Parathyroid adenoma (tissue), 2 donors: ENCODE data around the gene TCF7.

ENCODE experiments used
- H2AFZ ChIP-seq: fragments of 300-600 bp; sonication (generic); one replicate; pipeline ENCODE4 v1.7.0; 2017; ENCODE audit warnings: antibody characterized with exemption, mild to moderate bottlenecking
- H3K27ac ChIP-seq: fragments of 300-600 bp; sonication (generic); one replicate; pipeline ENCODE4 v1.7.0; 2017
- H3K27me3 ChIP-seq: fragments of 300-600 bp; sonication (generic); one replicate; pipeline ENCODE4 v1.7.0; 2017; ENCODE audit warnings: low read length; ENCODE audit not compliant: control insufficient read depth, insufficient read depth
- H3K36me3 ChIP-seq: fragments of 300-600 bp; sonication (generic); one replicate; pipeline ENCODE4 v1.7.0; 2017; ENCODE audit warnings: low read length; ENCODE audit not compliant: control insufficient read depth, insufficient read depth
- H3K4me1 ChIP-seq: fragments of 300-600 bp; sonication (generic); one replicate; pipeline ENCODE4 v1.7.0; 2017; ENCODE audit warnings: control low read depth
- H3K4me2 ChIP-seq: fragments of 300-600 bp; sonication (generic); one replicate; pipeline ENCODE4 v1.7.0; 2017; ENCODE audit warnings: low read length
- H3K4me3 ChIP-seq: fragments of 300-600 bp; sonication (generic); one replicate; pipeline ENCODE4 v1.7.0; 2017; ENCODE audit warnings: low read depth, low read length
- H3K79me2 ChIP-seq: fragments of 300-600 bp; sonication (generic); one replicate; pipeline ENCODE4 v1.7.0; 2017; ENCODE audit warnings: control low read depth
- H3K9ac ChIP-seq: fragments of 300-600 bp; sonication (generic); one replicate; pipeline ENCODE4 v1.7.0; 2017; ENCODE audit warnings: mild to moderate bottlenecking
- H3K9me3 ChIP-seq: fragments of 300-600 bp; sonication (generic); one replicate; pipeline ENCODE4 v1.7.0; 2017; ENCODE audit warnings: low read length; ENCODE audit not compliant: control insufficient read depth
- TF ChIP-seq, protein P1 (sequence below): fragments of 300-600 bp; sonication (generic); IDR thresholded peaks from one replicate; pipeline ENCODE4 v1.7.0; 2017; ENCODE audit warnings: antibody characterized with exemption, mild to moderate bottlenecking
- donor health status: primary hyperparathyroidism.

TCF7 gene

DNA sequence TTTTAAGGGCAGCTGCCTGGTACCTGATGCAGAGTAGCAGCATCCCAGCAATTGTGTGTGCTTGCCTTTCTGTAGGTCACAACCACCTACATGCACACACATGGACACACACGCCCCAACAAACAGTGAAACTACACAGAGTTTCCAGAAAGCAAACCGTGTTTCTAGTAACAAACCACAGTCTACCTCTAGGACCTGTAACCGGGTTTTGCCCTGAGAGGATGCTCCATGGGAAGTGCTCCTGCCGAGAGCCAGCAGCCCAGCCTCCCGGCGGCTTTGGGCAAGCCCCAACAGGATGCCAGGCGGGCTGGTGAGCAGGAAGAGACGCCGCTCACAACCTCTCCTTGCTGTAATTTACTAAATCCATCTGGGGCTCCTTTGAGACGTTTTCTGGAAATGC is 4.1 kb upstream of the TCF7 start:
- Histone ChIP-seq H3K9me3 (no peaks in the 10 kb centered on the region), H3K27ac (no peak overlapping the region), H3K4me3 (no peak overlapping the region), H3K36me3 (no peaks in the 10 kb centered on the region), H3K4me2 (no peak overlapping the region), H3K79me2 (no peaks in the 10 kb centered on the region), H2AFZ (no peak overlapping the region), H3K9ac (no peak overlapping the region), H3K27me3 (no peaks in the 10 kb centered on the region), H3K4me1 (peaks cover 18% of the 10 kb centered on the region)
- TF ChIP-seq, protein P1, sequence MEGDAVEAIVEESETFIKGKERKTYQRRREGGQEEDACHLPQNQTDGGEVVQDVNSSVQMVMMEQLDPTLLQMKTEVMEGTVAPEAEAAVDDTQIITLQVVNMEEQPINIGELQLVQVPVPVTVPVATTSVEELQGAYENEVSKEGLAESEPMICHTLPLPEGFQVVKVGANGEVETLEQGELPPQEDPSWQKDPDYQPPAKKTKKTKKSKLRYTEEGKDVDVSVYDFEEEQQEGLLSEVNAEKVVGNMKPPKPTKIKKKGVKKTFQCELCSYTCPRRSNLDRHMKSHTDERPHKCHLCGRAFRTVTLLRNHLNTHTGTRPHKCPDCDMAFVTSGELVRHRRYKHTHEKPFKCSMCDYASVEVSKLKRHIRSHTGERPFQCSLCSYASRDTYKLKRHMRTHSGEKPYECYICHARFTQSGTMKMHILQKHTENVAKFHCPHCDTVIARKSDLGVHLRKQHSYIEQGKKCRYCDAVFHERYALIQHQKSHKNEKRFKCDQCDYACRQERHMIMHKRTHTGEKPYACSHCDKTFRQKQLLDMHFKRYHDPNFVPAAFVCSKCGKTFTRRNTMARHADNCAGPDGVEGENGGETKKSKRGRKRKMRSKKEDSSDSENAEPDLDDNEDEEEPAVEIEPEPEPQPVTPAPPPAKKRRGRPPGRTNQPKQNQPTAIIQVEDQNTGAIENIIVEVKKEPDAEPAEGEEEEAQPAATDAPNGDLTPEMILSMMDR: no peak

DNA sequence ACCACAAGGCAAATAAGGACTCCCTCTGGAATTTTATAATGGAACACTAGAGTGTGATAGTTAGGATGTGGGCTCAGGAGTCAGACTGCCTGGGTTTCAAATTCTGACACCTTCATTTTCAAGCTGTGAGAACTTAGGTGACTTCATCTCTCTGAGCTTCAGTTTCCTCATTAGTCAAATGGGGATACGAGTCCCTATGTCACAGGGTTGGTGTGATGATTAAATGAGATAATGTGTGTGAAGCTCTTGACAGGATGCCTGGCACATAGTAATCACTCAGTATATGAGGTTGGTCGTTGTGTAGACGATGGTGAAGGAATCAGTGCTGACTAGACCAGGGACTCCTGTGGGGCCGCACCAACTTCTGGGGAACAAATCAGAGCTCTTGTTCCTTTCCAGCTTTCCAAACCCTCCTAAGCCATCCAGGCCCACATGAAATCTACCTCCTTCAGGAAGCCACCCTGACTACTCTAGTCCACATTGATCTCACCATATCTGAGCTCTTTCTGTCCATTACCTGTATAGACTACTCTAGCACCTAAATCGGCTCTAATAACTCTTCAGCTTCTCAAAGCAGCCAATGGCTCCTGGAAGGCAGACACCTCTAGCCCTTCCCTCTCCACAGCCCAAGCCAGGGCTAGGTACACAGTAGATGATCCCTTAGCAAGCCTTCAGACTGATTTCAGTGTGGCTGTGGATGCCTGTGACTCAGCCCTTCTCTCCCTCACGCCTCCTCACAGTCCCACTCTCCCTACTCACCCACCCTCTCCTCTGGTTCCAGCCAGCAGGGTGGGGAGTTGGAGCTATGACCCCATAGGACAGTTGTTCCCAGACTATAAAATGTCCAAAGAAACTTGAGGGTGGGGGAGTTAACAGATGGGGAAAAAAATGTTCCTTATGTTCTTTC is 2.5 kb upstream of the TCF7 start:
- no peaks in the 10 kb centered on the region for H3K36me3 ChIP-seq
- H2AFZ ChIP-seq: no peak overlapping the region
- no peak overlapping the region for H3K27ac ChIP-seq
- no peak overlapping the region for H3K4me2 ChIP-seq
- no peaks in the 10 kb centered on the region for H3K79me2 ChIP-seq
- no peaks in the 10 kb centered on the region for H3K9me3 ChIP-seq
- TF ChIP-seq, protein P1: no peak
- H3K27me3 ChIP-seq: no peaks in the 10 kb centered on the region
- H3K4me1 ChIP-seq: peaks cover 17% of the 10 kb centered on the region
- no peak overlapping the region for H3K9ac ChIP-seq
- H3K4me3 ChIP-seq: no peak overlapping the region

DNA sequence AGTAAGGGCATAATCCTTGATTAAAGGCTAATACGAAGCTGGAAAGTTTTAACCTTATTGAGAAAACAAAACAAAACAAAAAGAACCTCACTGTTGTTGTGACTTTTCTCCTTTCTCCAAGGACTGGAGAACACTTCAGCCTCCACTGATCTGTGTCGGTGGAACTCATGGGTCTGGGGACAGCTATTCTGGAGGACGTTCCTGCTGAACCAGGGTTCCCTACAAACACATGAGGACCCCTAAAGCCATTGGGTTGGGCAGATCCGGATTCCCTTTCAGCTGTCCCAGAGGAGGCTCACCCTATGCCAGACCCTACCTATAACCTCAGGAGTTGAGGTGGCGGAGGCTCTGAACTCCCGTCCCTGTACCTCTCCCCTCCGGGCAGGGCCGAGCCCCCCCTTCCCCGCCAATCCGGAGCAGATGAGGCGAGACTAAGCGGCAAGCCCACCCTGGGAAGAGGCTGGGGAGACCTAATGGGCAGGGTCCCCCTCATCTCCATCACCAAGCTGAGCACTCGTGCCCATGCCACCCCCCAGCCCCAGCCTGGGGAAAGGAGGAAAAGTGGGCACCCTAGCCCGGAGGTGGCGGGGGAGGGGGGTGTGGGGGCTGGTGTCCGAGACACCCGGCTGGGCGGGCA is 1.6 kb upstream of the TCF7 start:
- H3K27me3 ChIP-seq: no peaks in the 10 kb centered on the region
- H2AFZ ChIP-seq: no peak overlapping the region
- no peak overlapping the region for H3K4me3 ChIP-seq
- H3K79me2 ChIP-seq: no peaks in the 10 kb centered on the region
- peaks cover 9% of the 10 kb centered on the region for H3K4me1 ChIP-seq
- no peak overlapping the region for H3K27ac ChIP-seq
- TF ChIP-seq, protein P1: no peak
- H3K36me3 ChIP-seq: no peaks in the 10 kb centered on the region
- H3K9me3 ChIP-seq: no peaks in the 10 kb centered on the region
- H3K9ac ChIP-seq: no peak overlapping the region
- H3K4me2 ChIP-seq: no peak overlapping the region

DNA sequence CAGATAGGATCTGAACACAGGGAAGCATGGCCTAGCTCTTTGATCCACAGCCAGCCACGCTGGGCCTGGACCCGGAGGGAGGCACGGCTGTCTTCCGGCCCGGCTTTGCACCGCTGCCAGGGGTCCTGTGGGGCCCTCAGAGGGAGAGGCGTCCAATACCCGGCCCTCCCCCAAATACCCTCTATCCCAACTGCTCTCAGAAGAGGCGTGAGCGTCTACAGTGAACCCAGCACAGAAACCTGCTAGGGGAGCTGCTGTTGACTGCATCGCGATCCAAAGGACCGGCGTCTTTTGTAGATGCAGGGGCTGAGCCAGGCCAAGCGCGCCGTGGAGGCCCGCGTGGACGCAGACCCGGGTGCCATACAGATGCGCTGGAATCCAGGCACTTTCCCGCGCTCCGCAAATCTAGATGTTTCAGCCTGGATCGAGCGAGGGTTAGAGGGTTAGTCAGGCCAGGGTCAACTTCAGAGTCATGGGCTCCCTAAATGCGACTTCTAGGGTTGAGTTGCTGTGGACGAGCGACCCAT is 1.1 kb upstream of the TCF7 start:
- H3K4me2 ChIP-seq: peak overlapping the region; percentile 78
- TF ChIP-seq, protein P1: no peak
- H3K36me3 ChIP-seq: no peaks in the 10 kb centered on the region
- H3K4me1 ChIP-seq: peaks cover 9% of the 10 kb centered on the region
- no peak overlapping the region for H3K4me3 ChIP-seq
- no peak overlapping the region for H3K9ac ChIP-seq
- H3K27ac ChIP-seq: no peak overlapping the region
- no peaks in the 10 kb centered on the region for H3K9me3 ChIP-seq
- H3K79me2 ChIP-seq: no peaks in the 10 kb centered on the region
- H2AFZ ChIP-seq: peak overlapping the region; percentile 94
- no peaks in the 10 kb centered on the region for H3K27me3 ChIP-seq
